Measurements from ENCODE around the gene TSPAN9. TPM values are rescaled to one million over a fixed set of nuclear protein-coding genes. Genes with fewer than 3 reads are reported as not detected.

Gene TSPAN9
- total and polyA plus RNA-seq, 4 donors = 17.4 to 62.9 (median 34.2) TPM

DNA sequence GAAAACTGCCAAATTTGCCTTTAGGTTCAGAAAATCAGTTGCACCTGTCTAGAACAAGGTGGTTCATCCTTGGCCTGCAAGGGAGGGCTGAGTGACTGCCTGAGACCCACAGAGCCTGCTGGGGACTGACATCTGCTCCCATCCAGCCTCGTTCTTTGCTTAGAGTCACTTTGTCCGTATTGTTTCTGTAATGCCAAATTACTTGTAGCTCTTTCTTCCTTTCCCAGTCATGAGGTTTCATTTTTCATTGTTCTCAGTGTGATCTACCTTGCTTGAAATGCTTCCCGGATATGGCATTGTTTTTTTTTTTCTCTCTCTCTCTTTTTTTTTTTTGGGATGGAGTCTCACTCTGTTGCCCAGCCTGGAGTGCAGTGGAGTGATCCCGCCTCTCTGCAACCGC lies 21.3 kb downstream of the TSPAN9 start:
- Histone ChIP-seq H3K9me3 (ENCODE audit: control insufficient read depth in 4 of 4, low read length in 3 of 4) (no peaks in the 10 kb centered on the region), H3K4me3 (ENCODE audit: low read depth in 1 of 3, low read length in 3 of 3) (no peak overlapping the region), H3K27ac (ENCODE audit: low read depth in 1 of 2, low read length in 2 of 2) (peak overlapping the region; percentile 86 to 92), H3K27me3 (ENCODE audit: control insufficient read depth in 4 of 4, insufficient read depth in 4 of 4, low read length in 3 of 4) (no peaks in the 10 kb centered on the region), H3K36me3 (ENCODE audit: control insufficient read depth in 4 of 4, insufficient read depth in 3 of 4, low read depth in 1 of 4, low read length in 3 of 4) (peaks cover 0 to 5% (median 0%) of the 10 kb centered on the region in 4 donors), H3K9ac (ENCODE audit: low read depth in 1 of 2, low read length in 2 of 2) (peak overlapping the region; percentile 5 to 36), H3K4me1 (ENCODE audit: control insufficient read depth in 4 of 4, insufficient read depth in 4 of 4, low read length in 3 of 4) (peaks cover 16 to 68% (median 47%) of the 10 kb centered on the region in 4 donors)
- TF ChIP-seq HNF4G (IDR thresholded peaks at IDR 0.05) (no peak), GABPA (IDR thresholded peaks at IDR 0.05 in 1 of 2, conservative IDR thresholded peaks at IDR 0.05 in 1 of 2) (no peak), RAD21 (IDR thresholded peaks at IDR 0.05) (no peak), FOXA2 (IDR thresholded peaks at IDR 0.05) (no peak), NR2F2 (IDR thresholded peaks at IDR 0.05) (no peak), FOXA1 (IDR thresholded peaks at IDR 0.05) (no peak), RXRA (IDR thresholded peaks at IDR 0.05) (no peak), YY1 (IDR thresholded peaks at IDR 0.05) (no peak), SP1 (IDR thresholded peaks at IDR 0.05) (no peak)
- TF ChIP-seq, protein P1, sequence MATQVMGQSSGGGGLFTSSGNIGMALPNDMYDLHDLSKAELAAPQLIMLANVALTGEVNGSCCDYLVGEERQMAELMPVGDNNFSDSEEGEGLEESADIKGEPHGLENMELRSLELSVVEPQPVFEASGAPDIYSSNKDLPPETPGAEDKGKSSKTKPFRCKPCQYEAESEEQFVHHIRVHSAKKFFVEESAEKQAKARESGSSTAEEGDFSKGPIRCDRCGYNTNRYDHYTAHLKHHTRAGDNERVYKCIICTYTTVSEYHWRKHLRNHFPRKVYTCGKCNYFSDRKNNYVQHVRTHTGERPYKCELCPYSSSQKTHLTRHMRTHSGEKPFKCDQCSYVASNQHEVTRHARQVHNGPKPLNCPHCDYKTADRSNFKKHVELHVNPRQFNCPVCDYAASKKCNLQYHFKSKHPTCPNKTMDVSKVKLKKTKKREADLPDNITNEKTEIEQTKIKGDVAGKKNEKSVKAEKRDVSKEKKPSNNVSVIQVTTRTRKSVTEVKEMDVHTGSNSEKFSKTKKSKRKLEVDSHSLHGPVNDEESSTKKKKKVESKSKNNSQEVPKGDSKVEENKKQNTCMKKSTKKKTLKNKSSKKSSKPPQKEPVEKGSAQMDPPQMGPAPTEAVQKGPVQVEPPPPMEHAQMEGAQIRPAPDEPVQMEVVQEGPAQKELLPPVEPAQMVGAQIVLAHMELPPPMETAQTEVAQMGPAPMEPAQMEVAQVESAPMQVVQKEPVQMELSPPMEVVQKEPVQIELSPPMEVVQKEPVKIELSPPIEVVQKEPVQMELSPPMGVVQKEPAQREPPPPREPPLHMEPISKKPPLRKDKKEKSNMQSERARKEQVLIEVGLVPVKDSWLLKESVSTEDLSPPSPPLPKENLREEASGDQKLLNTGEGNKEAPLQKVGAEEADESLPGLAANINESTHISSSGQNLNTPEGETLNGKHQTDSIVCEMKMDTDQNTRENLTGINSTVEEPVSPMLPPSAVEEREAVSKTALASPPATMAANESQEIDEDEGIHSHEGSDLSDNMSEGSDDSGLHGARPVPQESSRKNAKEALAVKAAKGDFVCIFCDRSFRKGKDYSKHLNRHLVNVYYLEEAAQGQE (IDR thresholded peaks at IDR 0.05) = no peak
- TF ChIP-seq, protein P2, sequence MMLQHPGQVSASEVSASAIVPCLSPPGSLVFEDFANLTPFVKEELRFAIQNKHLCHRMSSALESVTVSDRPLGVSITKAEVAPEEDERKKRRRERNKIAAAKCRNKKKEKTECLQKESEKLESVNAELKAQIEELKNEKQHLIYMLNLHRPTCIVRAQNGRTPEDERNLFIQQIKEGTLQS (IDR thresholded peaks at IDR 0.05) = no peak
- TF ChIP-seq, protein P3, sequence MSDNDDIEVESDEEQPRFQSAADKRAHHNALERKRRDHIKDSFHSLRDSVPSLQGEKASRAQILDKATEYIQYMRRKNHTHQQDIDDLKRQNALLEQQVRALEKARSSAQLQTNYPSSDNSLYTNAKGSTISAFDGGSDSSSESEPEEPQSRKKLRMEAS (IDR thresholded peaks at IDR 0.05) = no peak
- TF ChIP-seq, protein P4, sequence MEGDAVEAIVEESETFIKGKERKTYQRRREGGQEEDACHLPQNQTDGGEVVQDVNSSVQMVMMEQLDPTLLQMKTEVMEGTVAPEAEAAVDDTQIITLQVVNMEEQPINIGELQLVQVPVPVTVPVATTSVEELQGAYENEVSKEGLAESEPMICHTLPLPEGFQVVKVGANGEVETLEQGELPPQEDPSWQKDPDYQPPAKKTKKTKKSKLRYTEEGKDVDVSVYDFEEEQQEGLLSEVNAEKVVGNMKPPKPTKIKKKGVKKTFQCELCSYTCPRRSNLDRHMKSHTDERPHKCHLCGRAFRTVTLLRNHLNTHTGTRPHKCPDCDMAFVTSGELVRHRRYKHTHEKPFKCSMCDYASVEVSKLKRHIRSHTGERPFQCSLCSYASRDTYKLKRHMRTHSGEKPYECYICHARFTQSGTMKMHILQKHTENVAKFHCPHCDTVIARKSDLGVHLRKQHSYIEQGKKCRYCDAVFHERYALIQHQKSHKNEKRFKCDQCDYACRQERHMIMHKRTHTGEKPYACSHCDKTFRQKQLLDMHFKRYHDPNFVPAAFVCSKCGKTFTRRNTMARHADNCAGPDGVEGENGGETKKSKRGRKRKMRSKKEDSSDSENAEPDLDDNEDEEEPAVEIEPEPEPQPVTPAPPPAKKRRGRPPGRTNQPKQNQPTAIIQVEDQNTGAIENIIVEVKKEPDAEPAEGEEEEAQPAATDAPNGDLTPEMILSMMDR (IDR thresholded peaks at IDR 0.05; ENCODE audit: low read depth, low read length, missing input control) = no peak
- TF ChIP-seq, protein P5, sequence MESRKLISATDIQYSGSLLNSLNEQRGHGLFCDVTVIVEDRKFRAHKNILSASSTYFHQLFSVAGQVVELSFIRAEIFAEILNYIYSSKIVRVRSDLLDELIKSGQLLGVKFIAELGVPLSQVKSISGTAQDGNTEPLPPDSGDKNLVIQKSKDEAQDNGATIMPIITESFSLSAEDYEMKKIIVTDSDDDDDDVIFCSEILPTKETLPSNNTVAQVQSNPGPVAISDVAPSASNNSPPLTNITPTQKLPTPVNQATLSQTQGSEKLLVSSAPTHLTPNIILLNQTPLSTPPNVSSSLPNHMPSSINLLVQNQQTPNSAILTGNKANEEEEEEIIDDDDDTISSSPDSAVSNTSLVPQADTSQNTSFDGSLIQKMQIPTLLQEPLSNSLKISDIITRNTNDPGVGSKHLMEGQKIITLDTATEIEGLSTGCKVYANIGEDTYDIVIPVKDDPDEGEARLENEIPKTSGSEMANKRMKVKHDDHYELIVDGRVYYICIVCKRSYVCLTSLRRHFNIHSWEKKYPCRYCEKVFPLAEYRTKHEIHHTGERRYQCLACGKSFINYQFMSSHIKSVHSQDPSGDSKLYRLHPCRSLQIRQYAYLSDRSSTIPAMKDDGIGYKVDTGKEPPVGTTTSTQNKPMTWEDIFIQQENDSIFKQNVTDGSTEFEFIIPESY (IDR thresholded peaks at IDR 0.05) = no peak
- WGBS = 74% methylated on average over 5 of the region's 5 CpGs
- no peak for DNase-seq (ENCODE audit: low spot score)

DNA sequence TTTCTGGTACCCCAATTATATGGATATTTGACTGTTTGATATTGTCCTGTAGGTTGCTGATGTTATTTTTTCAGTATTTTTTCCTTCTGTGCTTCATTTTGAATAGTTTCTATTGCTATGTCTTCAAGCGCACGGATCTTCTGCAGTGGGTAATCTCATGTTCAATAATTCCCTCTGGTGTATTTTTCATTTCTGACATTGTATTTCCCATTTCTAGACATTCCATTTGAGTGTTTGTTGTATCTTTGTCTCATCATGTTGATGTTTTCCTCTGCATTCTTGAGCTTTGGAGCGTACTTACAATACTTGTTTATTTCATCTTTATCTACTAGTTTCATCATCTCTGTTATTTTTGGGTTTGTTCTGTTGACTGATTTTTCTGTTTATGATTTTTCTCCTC lies 22.0 kb downstream of the TSPAN9 start:
- 91% methylated on average over 3 of the region's 3 CpGs for WGBS
- H3K27ac ChIP-seq (ENCODE audit: low read depth in 1 of 2, low read length in 2 of 2) = peak overlapping the region; percentile 86 to 92
- H3K36me3 ChIP-seq (ENCODE audit: control insufficient read depth in 4 of 4, insufficient read depth in 3 of 4, low read depth in 1 of 4, low read length in 3 of 4) = peaks cover 0 to 5% (median 0%) of the 10 kb centered on the region in 4 donors

More for the DNA sequence above, 22.0 kb downstream of the TSPAN9 start:
- no peak for DNase-seq (ENCODE audit: low spot score)
- H3K9ac ChIP-seq (ENCODE audit: low read depth in 1 of 2, low read length in 2 of 2) = no peak overlapping the region
- H3K4me3 ChIP-seq (ENCODE audit: low read depth in 1 of 3, low read length in 3 of 3) = no peak overlapping the region
- peaks cover 22 to 73% (median 53%) of the 10 kb centered on the region in 4 donors for H3K4me1 ChIP-seq (ENCODE audit: control insufficient read depth in 4 of 4, insufficient read depth in 4 of 4, low read length in 3 of 4)
- no peaks in the 10 kb centered on the region for H3K9me3 ChIP-seq (ENCODE audit: control insufficient read depth in 4 of 4, low read length in 3 of 4)
- no peaks in the 10 kb centered on the region for H3K27me3 ChIP-seq (ENCODE audit: control insufficient read depth in 4 of 4, insufficient read depth in 4 of 4, low read length in 3 of 4)
- TF ChIP-seq HNF4A (conservative IDR thresholded peaks at IDR 0.05) (no peak), FOXA1 (IDR thresholded peaks at IDR 0.05) (no peak)

Data from liver (tissue), 9 donors.